Frontal cortex (tissue), 4 donors: ENCODE results near the gene CD244. TPM values are rescaled to one million over a fixed set of nuclear protein-coding genes. Genes with fewer than 3 reads are reported as not detected.
"Not testable (repeated sequence)": the region's sequence is repeated elsewhere in the genome, so short reads cannot be mapped to it uniquely, and the experiment has no call there.

Experiments
- DNase-seq, 2 donors: peaks; one replicate each; pipeline ENCODE4 v3.0.0; 2012; ENCODE audit warnings: low spot score in 2 of 2
- FAIRE-seq: peaks from 2 replicates; lab custom pipeline; 2012; peaks lifted over from hg19 to GRCh38; lab: Jason Lieb, UNC
- total RNA-seq: library from RNA; depleted of rRNA; stranded (reverse); fragments of >200 nt; gene quantifications from one replicate; pipeline ENCODE4 v1.2.3, GENCODE V29; 2014
- donor health status: control.
- donor health status: control.
- donor health status: control.

The CD244 gene
- total RNA-seq, 1 donor from 2014 or later: not detected

DNA sequence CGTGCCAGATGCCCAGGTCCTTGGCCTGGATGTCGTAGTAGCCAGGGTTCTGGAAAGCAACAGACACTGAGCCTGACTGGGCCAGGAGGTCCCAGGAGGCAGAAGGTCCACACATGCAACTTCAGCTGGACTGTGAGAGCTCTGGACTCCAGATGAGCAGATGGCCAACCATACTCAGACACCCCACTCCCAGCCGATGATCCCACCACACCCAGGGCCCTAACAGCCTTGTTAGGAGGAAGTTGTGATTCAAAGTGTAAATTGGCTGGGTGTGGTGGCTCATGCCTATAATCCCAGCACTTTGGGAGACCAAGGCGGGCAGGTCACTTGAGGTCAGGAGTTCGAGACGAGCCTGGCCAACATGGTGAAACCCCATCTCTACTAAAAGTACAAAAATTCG, 18.6 kb upstream of the CD244 start:
- DNase-seq, FAIRE-seq: not testable (repeated sequence)

DNA sequence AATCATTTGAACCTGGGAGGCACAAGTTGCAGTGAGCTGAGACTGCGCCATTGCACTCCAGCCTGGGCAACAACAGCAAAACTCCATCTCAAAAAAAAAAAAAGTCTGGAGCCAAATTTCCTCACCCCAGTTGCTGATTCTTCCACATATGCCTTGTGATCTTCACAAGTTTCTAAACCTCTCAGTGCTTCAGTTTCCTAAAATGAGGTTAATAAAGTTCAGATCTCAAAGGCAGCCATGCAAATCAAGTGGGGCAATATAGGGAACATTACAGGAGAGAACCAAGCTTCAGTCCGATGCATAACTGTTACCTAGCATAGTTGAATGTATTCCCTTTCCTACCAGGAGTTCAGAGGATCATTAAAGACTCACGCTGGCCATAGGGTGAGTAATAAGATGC, 17.5 kb upstream of the CD244 start:
- FAIRE-seq (no peak), DNase-seq (no peak)

DNA sequence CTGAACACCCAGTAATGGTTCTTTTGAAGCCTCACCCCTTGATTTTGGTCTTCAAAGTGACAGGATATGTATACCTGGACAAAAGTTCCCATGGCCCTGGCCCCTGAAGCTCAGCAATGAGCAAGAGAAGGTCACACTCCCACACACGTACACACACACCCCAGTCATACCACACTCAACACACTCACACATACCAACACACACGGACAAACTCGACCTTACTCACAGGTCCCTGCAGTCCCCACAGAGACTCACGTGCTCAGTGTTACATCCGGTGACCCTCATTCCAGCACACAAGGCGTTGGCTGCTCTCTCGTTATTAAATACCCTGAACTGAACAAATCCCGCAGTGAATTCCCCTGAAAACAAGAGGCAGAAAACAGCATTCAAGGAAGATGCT, 16.4 kb upstream of the CD244 start:
- no peak for FAIRE-seq

DNA sequence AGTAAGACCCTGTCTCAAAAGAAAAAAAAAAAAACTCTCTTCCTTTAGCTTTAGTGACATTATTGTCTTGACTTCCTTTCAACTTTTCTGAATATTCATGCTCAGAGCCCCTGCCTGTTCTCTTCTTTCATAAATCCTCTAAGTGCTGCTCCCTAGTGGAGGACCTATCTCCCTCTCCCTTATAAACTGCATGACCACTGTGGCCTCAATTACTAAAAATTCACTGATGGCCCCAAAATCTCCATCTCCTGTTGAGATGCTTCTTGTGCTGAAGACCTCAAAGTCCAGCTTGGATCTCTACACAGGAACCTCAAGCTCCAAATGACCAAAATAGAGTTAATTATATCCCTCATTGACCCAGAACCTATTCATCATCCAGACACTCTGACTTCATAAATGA, 14.5 kb upstream of the CD244 start:
- DNase-seq (no peak), FAIRE-seq (no peak)

More for the DNA sequence above, 16.4 kb upstream of the CD244 start:
- no peak for DNase-seq

DNA sequence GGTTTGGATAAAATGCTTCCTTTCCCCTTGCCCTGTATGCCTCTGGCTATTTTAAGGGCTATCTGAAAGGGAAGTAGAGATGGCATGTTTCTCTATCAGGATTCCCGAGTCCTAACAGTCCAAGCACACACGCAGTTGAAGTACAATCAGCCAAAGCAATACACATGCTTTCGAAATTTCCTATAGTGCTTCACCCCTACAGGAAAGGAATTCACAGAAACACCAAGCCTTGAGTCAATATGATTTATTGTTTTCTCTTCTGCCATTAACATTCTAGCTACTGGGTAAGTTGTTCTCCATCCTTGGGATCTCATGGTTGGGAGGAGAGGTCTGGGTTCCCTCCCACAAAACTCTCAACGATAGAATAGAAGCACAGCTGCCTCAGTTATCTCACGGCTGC, 13.6 kb upstream of the CD244 start:
- no peak for DNase-seq
- FAIRE-seq: no peak

DNA sequence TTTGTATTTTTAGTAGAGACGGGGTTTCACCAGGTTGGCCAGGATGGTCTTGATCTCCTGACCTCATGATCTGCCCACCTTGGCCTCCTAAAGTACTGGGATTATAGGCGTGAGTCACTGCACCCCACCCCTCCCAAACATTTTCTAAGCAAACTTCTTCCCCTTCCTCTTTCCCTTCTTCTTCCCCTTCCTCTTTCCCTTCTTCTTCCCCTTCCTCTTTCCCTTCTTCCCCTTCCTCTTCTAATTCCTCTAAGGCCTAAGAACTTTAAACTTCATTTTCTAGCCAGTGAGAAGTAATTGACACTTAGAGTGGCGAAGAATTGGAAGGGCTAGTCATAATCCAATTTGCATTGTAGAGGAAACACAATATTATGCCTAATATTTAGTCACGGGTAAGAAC, 12.9 kb upstream of the CD244 start:
- not testable (repeated sequence) for DNase-seq, FAIRE-seq

DNA sequence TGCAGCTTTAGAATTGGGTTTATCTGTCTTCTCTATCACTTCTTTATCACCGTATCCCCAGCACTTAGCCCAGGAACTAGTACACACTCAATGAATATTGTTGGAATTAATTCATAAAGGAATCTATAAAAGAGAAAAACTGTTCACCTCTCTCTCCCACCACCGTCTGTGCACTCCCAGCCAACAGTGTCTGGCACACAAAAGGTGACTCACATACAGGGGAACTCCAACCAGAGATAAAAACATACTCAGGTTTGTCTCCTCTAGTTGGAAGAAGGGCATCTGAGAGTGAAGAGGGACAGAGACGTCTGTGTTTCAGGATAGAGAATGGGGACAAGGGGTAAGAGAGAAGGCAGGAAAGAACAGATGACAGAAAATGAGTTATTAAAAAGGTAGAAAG, 12.2 kb upstream of the CD244 start:
- DNase-seq (no peak), FAIRE-seq (no peak)

DNA sequence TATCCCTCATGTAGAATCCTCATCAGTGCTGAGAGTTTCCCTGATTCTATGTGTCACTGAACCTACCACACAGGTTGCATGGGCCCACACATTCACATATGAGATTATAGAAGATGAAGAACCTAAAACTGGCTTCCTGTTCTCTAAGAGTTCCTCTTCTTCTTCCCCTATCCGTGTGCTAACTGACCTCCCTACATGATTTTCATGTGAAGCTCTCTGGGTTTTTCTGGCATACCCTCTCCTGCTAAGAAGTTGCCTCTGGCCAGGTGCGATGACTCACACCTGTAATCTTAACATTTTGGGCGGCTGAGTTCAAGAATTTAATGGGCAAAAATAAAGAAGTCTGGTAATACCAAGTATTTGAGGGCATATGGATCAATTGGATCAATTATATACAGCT, 5.5 kb upstream of the CD244 start:
- FAIRE-seq (no peak), DNase-seq (no peak)

DNA sequence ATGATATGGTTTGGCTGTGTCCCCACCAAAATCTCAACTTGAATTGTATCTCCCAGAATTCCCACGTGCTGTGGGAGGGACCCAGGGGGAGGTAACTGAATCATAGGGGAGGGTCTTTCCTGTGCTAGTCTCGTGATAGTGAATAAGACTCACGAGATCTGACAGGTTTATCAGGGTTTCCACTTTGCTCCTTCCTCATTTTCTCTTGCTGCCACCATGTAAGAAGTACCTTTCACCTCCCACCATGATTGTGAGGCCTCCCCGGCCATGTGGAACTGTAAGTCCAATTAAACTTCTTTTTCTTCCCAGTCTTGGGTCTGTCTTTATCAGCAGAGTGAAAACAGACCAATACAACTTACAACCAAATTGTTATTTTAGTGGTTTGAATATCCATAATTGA, 5.0 kb upstream of the CD244 start:
- not testable (repeated sequence) for DNase-seq, FAIRE-seq

DNA sequence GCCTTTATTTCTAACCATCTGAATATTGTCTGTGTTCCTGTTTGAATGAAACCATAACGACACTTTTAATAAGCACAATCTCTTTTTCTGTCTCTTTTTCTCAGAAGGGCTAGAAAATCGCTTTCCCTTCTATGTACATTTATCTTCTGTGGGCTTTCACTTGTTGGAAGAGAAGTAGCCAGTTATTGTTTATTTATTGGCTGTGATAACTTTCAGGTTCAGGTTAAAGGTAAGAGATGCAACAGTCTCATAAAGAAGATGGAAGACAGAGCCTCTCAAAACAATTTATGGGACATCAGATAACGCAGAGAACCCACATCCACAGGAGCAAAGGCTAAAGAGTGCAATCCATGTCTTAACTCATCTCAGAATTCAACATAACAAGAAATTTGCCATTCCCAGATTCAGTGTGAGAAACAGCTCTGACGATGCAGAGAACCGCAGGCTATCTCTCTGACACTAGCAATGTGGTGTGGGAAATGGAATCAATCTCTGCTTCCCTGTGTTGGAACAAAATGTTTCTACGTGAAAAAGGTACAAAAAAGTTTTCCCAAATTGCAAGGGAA, 4.1 kb upstream of the CD244 start:
- no peak for FAIRE-seq
- no peak for DNase-seq

DNA sequence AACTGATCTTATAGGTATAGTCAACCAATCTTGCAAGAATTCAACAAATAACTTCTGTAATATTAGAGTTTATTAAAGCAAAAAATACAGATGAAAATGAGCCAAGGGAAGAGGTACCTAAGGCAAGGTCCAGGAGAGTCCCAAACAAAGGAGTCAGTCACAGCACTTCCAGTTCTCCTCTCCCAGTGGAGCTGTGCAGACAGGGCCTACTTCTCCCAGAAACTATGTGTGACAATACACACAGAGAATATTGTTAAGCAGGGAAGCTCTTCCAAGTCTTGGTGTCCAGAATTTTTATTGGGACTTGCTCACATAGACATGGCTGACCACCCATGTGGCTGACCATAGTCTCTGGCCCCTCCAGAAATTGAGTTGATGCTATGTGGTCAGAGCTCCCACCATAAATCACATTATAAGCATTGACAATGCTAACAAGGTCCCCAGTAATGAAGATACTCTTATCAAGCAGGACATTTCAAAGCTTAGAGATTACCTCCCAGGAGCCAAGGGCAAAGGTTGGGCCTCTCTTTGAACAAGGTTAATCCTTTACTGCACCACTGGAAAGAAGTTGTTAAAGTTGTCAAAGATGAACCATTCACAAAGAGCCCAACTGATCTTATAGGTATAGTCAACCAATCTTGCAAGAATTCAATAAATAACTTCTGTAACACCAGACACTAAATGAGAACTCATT, 3.5 kb upstream of the CD244 start:
- FAIRE-seq: no peak
- no peak for DNase-seq

DNA sequence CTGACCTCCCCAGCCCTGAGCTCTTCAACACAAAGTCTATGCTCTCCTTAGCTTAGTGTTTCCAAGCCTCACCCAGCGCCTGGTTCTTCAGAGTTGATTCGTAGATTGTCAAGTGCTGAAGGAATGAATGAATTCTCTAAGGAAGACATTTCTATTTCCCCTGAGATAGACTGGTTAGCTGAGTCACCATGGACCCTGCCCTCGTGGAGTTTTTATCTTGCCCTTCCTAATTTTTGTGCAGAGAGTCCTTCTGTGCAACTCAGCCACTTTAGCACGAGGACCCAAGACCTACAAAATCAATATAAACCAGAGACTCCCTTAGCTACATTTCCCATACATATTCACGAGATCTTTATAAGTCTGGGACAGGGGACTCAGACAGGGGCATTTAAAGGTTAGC, 2.6 kb upstream of the CD244 start:
- DNase-seq (no peak), FAIRE-seq (no peak)

DNA sequence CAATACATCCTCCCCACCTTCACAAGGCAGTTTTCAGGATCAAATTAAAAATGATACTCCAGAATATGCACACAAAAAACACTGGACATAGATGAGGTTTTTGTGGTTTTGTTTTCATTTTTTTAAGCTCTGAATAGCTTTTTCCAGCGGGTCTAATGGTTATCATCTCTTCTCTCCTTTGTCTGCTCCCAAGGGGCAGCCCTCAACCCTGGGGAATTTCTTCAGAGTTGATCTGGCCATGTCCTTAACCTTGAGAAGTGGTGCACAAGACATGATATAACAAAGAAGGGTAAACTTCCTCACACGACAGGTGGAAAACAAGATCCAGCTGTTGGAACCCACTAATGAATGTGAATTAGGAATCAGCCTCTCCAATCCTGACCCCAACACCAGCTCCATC, 1.5 kb upstream of the CD244 start:
- FAIRE-seq (no peak), DNase-seq (no peak)

DNA sequence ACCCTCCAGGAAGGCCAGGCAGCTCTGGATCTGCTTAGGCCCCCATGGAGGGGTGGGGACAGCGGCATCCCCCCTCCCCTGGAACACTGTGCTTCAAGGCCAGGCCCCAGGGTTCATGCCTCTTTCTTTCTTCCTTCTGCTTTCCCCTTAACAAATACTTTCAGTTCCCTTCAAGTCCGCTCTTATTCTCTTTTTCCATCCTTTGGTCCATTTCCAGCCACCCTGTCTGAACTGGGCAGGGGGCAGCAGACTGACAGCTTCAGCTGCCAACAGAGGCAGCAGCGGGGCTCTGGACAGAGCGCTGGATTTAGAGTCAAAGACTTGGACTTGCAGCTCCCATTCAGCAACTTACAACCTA, 1.1 kb upstream of the CD244 start:
- FAIRE-seq: no peak
- no peak for DNase-seq

DNA sequence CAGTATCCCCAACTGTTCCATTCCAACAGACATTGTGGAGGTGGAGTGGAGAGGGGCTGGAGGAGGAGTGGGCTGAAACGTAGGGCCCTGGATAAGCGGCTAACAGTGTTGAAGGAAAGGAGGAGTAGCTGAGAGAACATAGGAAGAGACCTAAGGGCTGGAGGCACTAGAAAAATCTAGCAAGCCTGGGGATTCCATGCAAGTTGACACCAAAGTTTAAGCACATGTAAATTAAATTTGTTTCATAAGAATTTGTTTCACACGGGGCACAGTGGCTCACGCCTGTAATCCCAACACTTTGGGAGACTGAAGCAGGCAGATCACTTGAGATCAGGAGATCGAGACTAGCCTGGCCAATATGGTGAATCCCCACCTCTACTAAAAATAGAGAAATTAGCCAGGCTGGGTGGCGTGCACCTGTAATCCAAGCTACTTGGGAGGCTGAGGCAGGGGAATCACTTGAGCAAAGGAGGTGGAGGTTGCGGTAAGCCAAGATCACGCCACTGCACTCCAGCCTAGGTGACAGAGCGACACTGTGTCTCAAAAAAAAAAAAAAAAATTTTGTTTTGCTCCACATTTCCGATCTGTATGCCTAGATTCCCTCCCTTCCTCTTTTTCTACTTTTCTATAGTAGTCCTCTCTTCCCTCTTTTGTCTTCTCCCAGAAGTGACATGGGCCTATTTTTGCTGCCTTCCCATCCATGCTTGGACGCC, 530 bp upstream of the CD244 start:
- DNase-seq: no peak
- FAIRE-seq: no peak

DNA sequence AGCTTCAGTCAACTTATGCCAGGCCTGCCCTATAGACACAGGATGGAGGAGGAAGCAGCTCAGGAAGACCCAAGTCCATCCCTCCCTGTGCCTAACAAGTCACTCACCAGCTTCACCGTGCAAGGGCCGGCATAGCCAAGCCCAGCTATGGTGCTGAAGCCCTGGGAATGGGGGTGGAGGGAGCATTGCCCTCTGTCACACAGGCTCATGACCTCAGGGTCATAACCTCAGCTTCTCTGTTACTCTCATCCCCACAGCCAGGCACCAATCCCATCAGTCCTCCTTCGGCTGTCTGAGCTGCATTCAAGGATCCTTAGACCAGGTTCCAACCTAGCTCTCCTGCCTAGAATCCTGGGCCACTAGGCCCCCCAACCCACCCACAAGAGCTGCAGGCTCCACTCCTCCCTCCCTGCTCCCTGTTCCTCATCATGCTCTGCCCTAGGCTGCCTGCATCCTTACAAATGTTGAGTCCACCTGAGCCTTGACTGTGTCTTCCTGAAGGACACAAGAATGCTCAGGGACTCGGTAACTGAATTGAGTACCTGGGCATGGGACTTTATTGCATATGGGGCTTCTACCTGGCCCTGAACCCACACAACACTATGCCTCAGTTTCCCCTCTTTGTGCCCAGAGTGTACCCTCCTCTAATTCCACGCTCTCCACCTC, 1.7 kb downstream of the CD244 start:
- DNase-seq (no peak), FAIRE-seq (no peak)

DNA sequence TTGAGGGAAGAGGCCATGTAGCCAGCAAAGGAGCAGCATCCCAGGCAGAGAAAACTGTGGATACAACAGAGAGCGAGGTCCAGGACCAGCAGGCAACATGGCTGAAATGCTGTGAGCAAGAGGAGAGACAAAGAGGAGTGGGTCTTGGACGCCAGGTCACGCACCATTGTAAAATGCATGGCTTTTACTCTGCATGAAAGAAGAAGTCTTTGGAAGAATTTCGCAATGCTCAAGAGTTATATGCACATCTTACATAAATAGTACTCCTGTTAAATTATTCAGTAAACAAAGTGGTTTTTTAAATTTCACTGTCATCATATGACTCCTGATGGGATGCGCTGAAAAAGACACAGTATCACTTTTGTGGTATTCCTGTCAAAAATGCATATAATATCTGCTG, 3.5 kb downstream of the CD244 start:
- DNase-seq (no peak), FAIRE-seq (no peak)

DNA sequence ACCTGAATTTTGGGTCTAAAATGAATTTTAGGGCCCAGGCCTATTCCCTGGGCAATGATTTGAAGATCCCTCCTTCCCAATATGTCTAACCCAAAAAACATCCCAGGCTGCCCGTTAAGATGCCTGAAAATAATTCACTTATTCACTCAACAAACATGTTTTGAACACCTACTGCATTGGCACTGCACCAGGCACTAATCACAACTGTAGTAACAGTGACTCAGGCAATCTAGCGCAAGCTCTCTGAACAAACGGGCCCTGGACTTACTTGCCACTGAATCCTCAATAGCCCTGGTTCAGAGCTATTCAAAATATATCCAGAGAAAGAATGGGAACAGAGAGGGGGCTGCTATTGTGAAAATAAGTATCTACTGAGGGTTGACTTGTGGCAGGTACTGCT, 4.2 kb downstream of the CD244 start:
- FAIRE-seq (no peak), DNase-seq (no peak)

DNA sequence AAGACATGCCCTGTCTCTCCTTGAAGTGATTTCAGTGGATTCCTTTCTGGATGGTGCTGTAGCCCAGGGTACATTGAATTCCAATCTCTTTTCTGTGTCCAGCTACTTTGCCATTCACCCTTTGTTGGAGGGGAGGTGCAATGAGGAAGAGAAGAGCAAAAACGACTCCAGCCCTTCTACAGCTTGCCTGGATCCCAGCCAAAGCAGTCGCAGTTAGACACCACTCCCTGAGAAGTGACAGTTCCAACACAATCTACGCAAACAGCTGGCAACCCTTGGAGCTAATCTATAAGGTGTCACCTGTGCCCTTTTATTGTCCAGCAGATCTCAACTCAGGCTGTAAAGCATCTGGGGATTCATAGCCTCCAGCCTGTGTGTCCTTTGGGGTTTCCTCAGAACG, 4.6 kb downstream of the CD244 start:
- no peak for FAIRE-seq

DNA sequence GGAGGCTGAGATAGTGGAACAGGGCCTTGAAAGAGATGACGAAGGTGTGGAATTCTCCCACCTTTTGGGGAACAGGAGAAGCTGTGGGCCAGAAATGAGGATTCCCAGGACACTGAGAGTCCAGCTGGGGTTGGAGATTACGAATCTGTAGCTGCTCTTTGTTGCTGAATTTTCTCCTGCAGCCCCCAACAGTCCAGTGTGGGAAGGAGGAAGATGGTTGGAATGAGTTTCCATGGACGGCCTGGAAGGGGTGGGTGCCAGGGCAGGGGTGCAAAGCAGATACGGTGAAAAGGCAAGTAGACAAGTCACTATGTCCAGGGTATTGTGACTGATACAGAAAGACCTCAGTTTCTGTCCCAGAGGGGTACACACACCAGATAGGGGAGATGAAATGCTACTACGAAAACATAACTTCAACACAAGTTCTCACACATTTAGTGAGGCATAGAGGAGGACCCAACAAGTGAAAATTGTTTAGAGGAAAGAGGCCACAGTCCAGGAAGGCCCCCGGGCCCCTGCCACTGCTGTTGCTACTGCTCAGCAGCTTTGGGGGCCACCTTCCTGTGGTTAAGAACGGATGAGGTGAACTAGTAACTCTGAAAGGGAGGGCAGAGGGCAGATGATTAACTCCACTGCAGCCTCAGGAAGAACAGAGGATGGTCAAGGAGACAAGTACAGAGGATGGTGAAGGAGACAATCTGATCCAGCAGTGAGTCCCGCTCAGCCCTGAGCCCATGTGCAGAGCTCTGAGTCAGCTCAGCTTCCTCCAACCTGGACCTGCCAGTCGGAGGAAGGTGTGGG, 7.3 kb downstream of the CD244 start:
- DNase-seq: no peak
- no peak for FAIRE-seq

More for the DNA sequence above, 4.6 kb downstream of the CD244 start:
- no peak for DNase-seq
